Panc1 (cell line): ENCODE data around the gene HTT-AS. TPM values are rescaled to one million over a fixed set of nuclear protein-coding genes. Genes with fewer than 3 reads are reported as not detected.

Experiments
- ATAC-seq: fragments of 200-7000 bp; cut with Tn5 transposase; 2 replicates; pipeline ENCODE4 v1.9.1; 2020; ENCODE audit warnings: mild to moderate bottlenecking, moderate library complexity
- BruUV-seq: library from RNA; stranded (reverse); fragments of 400-500 nt; replicated peaks from 2 replicates; lab custom pipeline; 2021; lab: Mats Ljungman, UMichigan
- CTCF ChIA-PET: fragments of 300-600 bp; sonication (Branson Sonifier 250); formaldehyde crosslinking; loops from one replicate; lab custom pipeline; 2022; ENCODE audit warnings: antibody characterized with exemption; lab: Charles Lee
- POLR2A ChIA-PET: fragments of 300-600 bp; sonication (Branson Sonifier 250); formaldehyde crosslinking; loops from one replicate; lab custom pipeline; 2022; ENCODE audit warnings: antibody characterized with exemption; lab: Charles Lee
- DNase-seq: peaks from one replicate; pipeline ENCODE4 v3.0.0-alpha.2; 2010; ENCODE audit warnings: low read depth, low spot score
- H3K27ac ChIP-seq: 2 replicates; pipeline ENCODE4 v1.5.1; 2011; ENCODE audit warnings: mild to moderate bottlenecking, low read length, inconsistent platforms
- H3K27me3 ChIP-seq: fragments of 200-500 bp; sonication (Bioruptor generic); 2 replicates; pipeline ENCODE4 v1.6.0; 2014; ENCODE audit warnings: low read length, inconsistent platforms; ENCODE audit not compliant: control insufficient read depth, insufficient read depth
- H3K36me3 ChIP-seq: fragments of 200-500 bp; sonication (Bioruptor generic); 2 replicates; pipeline ENCODE4 v1.5.1; 2014; ENCODE audit warnings: inconsistent platforms, mild to moderate bottlenecking, low read length, moderate library complexity; ENCODE audit not compliant: control insufficient read depth, insufficient read depth
- H3K4me1 ChIP-seq: 2 replicates; pipeline ENCODE4 v1.5.1; 2011; ENCODE audit warnings: inconsistent platforms, mild to moderate bottlenecking, low read length, moderate library complexity; ENCODE audit not compliant: control insufficient read depth, insufficient read depth
- H3K4me3 ChIP-seq, 2 experiments: 2 replicates each; pipeline ENCODE4 v1.5.1; 2011 to 2012; ENCODE audit warnings: low read depth in 2 of 2, low read length in 2 of 2, mild to moderate bottlenecking in 2 of 2, inconsistent platforms in 1 of 2, moderate library complexity in 1 of 2
- H3K9me3 ChIP-seq: fragments of 200-500 bp; sonication (Bioruptor generic); 2 replicates; pipeline ENCODE4 v1.5.1; 2014; ENCODE audit warnings: low read depth, mild to moderate bottlenecking, inconsistent platforms, low read length, moderate library complexity; ENCODE audit not compliant: control insufficient read depth, insufficient read depth
- POLR2AphosphoS5 ChIP-seq: IDR thresholded peaks from 2 replicates; pipeline ENCODE4 v1.6.1; 2012; ENCODE audit warnings: mild to moderate bottlenecking, low read depth, low read length, moderate library complexity
- REST ChIP-seq, 2 experiments: IDR thresholded peaks; 2 replicates each; pipeline ENCODE4 v1.6.1; 2011 to 2012; ENCODE audit warnings: low read depth in 2 of 2, control low read depth in 1 of 2, low read length in 1 of 2, mild to moderate bottlenecking in 1 of 2, moderate library complexity in 1 of 2; ENCODE audit not compliant: insufficient read depth in 1 of 2
- SIN3A ChIP-seq: IDR thresholded peaks from 2 replicates; pipeline ENCODE4 v1.6.1; 2012; ENCODE audit warnings: low read depth, mild to moderate bottlenecking, low read length, moderate library complexity, borderline replicate concordance; ENCODE audit not compliant: insufficient read depth
- TCF7L2 ChIP-seq: IDR thresholded peaks from 2 replicates; pipeline ENCODE4 v1.6.1; 2011; ENCODE audit warnings: mild to moderate bottlenecking, low read depth, low read length, inconsistent platforms
- in situ Hi-C: cut with HindIII; loops from 2 replicates; pipeline ENCODE4 v1.10.0; 2016; ENCODE audit warnings: low sequenced_read_pairs, low pct_unique_long_range_greater_than_20kb
- intact Hi-C: fragments of 100-400 bp; cut with micrococcal nuclease; formaldehyde crosslinking; loops from one replicate; pipeline ENCODE4 v1.10.0; 2022; ENCODE audit not compliant: unreplicated experiment
- total RNA-seq: library from RNA; stranded (reverse); gene quantifications from one replicate; pipeline ENCODE4 v1.2.1, GENCODE V29; 2021; ENCODE audit not compliant: unreplicated experiment
- TF ChIP-seq, protein P1 (sequence below): fragments of 450-650 bp; IDR thresholded peaks from 2 replicates; pipeline ENCODE4 v1.5.1; 2017; ENCODE audit warnings: mild to moderate bottlenecking

HTT-AS gene
- total RNA-seq, 1 experiment from 2014 or later = not detected

- no peaks in the 10 kb centered on the region for H3K9me3 ChIP-seq
- ATAC-seq = no peak
- 0 out of 2 replicates have a peak, but pooled peaks cover 4% of the 10 kb centered on the region for H3K36me3 ChIP-seq
- H3K4me3 ChIP-seq = no peak overlapping the region
- no peak overlapping the region for H3K27ac ChIP-seq
- H3K27me3 ChIP-seq = no peaks in the 10 kb centered on the region
- no peak for TF ChIP-seq REST (IDR thresholded peaks at IDR 0.05; ENCODE audit: insufficient read depth in 1 of 2, low read depth in 2 of 2, low read length in 1 of 2)
- no peak for TF ChIP-seq POLR2AphosphoS5
- no peak for TF ChIP-seq SIN3A
- TF ChIP-seq TCF7L2 = no peak
- TF ChIP-seq, protein P1, sequence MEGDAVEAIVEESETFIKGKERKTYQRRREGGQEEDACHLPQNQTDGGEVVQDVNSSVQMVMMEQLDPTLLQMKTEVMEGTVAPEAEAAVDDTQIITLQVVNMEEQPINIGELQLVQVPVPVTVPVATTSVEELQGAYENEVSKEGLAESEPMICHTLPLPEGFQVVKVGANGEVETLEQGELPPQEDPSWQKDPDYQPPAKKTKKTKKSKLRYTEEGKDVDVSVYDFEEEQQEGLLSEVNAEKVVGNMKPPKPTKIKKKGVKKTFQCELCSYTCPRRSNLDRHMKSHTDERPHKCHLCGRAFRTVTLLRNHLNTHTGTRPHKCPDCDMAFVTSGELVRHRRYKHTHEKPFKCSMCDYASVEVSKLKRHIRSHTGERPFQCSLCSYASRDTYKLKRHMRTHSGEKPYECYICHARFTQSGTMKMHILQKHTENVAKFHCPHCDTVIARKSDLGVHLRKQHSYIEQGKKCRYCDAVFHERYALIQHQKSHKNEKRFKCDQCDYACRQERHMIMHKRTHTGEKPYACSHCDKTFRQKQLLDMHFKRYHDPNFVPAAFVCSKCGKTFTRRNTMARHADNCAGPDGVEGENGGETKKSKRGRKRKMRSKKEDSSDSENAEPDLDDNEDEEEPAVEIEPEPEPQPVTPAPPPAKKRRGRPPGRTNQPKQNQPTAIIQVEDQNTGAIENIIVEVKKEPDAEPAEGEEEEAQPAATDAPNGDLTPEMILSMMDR = no peak
- POLR2A ChIA-PET = no interaction called here
- in situ Hi-C loops (no loop called here), intact Hi-C loops (no loop called here)
- no peaks in the 10 kb centered on the region for H3K4me1 ChIP-seq
- BruUV-seq = no TSS peak
- DNase-seq = no peak
- CTCF ChIA-PET = no interaction called here
These were observed 46.8 kb upstream of the HTT-AS start for GRCh38 chr4:3121110-3121509.

DNA sequence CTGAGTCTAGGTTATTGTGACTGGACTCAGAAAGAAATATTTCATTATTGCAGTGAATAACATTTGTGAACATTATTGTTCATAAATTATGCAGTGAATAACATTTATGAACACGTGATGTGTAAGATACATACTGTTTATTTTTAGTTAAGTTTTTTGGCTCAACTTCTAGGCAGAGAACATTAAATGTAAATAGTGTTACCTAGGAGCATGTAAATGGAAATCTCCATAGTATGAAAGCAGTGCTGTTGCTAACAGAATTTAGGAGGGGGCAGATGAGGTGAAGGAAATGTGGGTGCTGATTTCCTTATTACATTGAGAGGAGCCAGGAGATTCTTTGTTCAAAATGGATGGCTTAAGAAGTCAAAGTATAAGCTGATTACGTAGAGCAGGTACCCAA is 45.1 kb upstream of the HTT-AS start:
- POLR2A ChIA-PET = no interaction called here
- H3K36me3 ChIP-seq = 0 out of 2 replicates have a peak, but pooled peaks cover 4% of the 10 kb centered on the region
- TF ChIP-seq, protein P1 = no peak
- TF ChIP-seq REST (IDR thresholded peaks at IDR 0.05; ENCODE audit: insufficient read depth in 1 of 2, low read depth in 2 of 2, low read length in 1 of 2) = no peak
- CTCF ChIA-PET = no interaction called here
- ATAC-seq = no peak
- H3K27me3 ChIP-seq = no peaks in the 10 kb centered on the region
- no peak for DNase-seq
- no peaks in the 10 kb centered on the region for H3K4me1 ChIP-seq
- H3K9me3 ChIP-seq = no peaks in the 10 kb centered on the region
- no TSS peak for BruUV-seq
- no peak overlapping the region for H3K27ac ChIP-seq
- no peak overlapping the region for H3K4me3 ChIP-seq
- intact Hi-C loops = no loop called here
- in situ Hi-C loops = no loop called here
